H9 (cell line): ENCODE measurements around the gene RBFOX1. TPM values are rescaled to one million over a fixed set of nuclear protein-coding genes. Genes with fewer than 3 reads are reported as not detected.

Experiments
- DNase-seq: peaks from one replicate; pipeline ENCODE4 v3.0.0-alpha.2; 2017
- H2AFZ ChIP-seq: one replicate; pipeline ENCODE4 v1.6.1; 2013; ENCODE audit warnings: mild to moderate bottlenecking, low read length, control low read depth, moderate library complexity
- H2AK5ac ChIP-seq: 2 replicates; pipeline ENCODE4 v1.6.1; 2013; ENCODE audit warnings: low read length, control low read depth, mixed read lengths; ENCODE audit not compliant: insufficient read length
- H2BK120ac ChIP-seq: one replicate; pipeline ENCODE4 v1.6.1; 2013; ENCODE audit warnings: low read depth, mild to moderate bottlenecking, low read length, control low read depth, inconsistent platforms; ENCODE audit not compliant: poor library complexity, severe bottlenecking
- H2BK12ac ChIP-seq: 2 replicates; pipeline ENCODE4 v1.6.1; 2013; ENCODE audit warnings: low read length, control low read depth, mixed read lengths, low read depth; ENCODE audit not compliant: insufficient read length
- H2BK15ac ChIP-seq: 2 replicates; pipeline ENCODE4 v1.6.1; 2013; ENCODE audit warnings: low read depth, low read length, control low read depth
- H2BK20ac ChIP-seq: one replicate; pipeline ENCODE4 v1.6.1; 2013; ENCODE audit warnings: low read depth, mild to moderate bottlenecking, low read length, control low read depth, inconsistent platforms; ENCODE audit not compliant: poor library complexity, severe bottlenecking
- H2BK5ac ChIP-seq: 2 replicates; pipeline ENCODE4 v1.6.1; 2013; ENCODE audit warnings: low read length, control low read depth, mixed read lengths; ENCODE audit not compliant: insufficient read length
- H3K14ac ChIP-seq: 2 replicates; pipeline ENCODE4 v1.6.1; 2013; ENCODE audit warnings: low read length, control low read depth; ENCODE audit not compliant: insufficient read depth
- H3K18ac ChIP-seq: 2 replicates; pipeline ENCODE4 v1.6.1; 2013; ENCODE audit warnings: low read depth, mild to moderate bottlenecking, mixed read lengths, low read length, control low read depth; ENCODE audit not compliant: insufficient read length
- H3K23ac ChIP-seq: 2 replicates; pipeline ENCODE4 v1.6.1; 2013; ENCODE audit warnings: low read length, control low read depth, mixed read lengths, low read depth; ENCODE audit not compliant: insufficient read length
- H3K23me2 ChIP-seq: 2 replicates; pipeline ENCODE4 v1.6.1; 2013; ENCODE audit warnings: low read depth, mild to moderate bottlenecking, mixed read lengths, low read length, control low read depth; ENCODE audit not compliant: insufficient read length, poor library complexity, severe bottlenecking
- H3K27ac ChIP-seq: 2 replicates; pipeline ENCODE4 v1.5.1; 2013; ENCODE audit warnings: low read length, control low read depth, mixed read lengths, low read depth; ENCODE audit not compliant: insufficient read length
- H3K27me3 ChIP-seq: 2 replicates; pipeline ENCODE4 v1.6.1; 2013; ENCODE audit warnings: low read length, control low read depth, inconsistent platforms; ENCODE audit not compliant: insufficient read depth
- H3K4ac ChIP-seq: 2 replicates; pipeline ENCODE4 v1.6.1; 2013; ENCODE audit warnings: low read depth, mild to moderate bottlenecking, control low read depth, inconsistent platforms, low read length, moderate library complexity
- H3K4me1 ChIP-seq: 2 replicates; pipeline ENCODE4 v1.6.1; 2013; ENCODE audit warnings: low read length, control low read depth, inconsistent platforms; ENCODE audit not compliant: insufficient read depth
- H3K4me2 ChIP-seq: 2 replicates; pipeline ENCODE4 v1.6.1; 2013; ENCODE audit warnings: low read length, control low read depth, mixed read lengths; ENCODE audit not compliant: insufficient read length, insufficient read depth
- H3K56ac ChIP-seq: 2 replicates; pipeline ENCODE4 v1.6.1; 2013; ENCODE audit warnings: low read depth, mild to moderate bottlenecking, mixed read lengths, low read length, control low read depth; ENCODE audit not compliant: insufficient read length
- H3K79me1 ChIP-seq: 2 replicates; pipeline ENCODE4 v1.6.1; 2013; ENCODE audit warnings: low read depth, mild to moderate bottlenecking, moderate library complexity, low read length, control low read depth, inconsistent platforms; ENCODE audit not compliant: insufficient read depth, poor library complexity, severe bottlenecking
- H3K79me2 ChIP-seq: 2 replicates; pipeline ENCODE4 v1.6.1; 2013; ENCODE audit warnings: low read length, control low read depth, inconsistent platforms; ENCODE audit not compliant: insufficient read depth
- H3K9ac ChIP-seq: 2 replicates; pipeline ENCODE4 v1.6.1; 2013; ENCODE audit warnings: low read length, control low read depth, mixed read lengths; ENCODE audit not compliant: insufficient read length; ENCODE audit errors: extremely low read depth
- H3K9me3 ChIP-seq: one replicate; pipeline ENCODE4 v1.6.1; 2013; ENCODE audit warnings: low read depth, low read length, inconsistent platforms; ENCODE audit not compliant: control insufficient read depth
- H3T11ph ChIP-seq: one replicate; pipeline ENCODE4 v1.6.1; 2013; ENCODE audit warnings: mild to moderate bottlenecking, low read length, control low read depth, inconsistent platforms
- H4K20me1 ChIP-seq: one replicate; pipeline ENCODE4 v1.6.1; 2013; ENCODE audit not compliant: control insufficient read depth, insufficient read length, insufficient read depth
- H4K5ac ChIP-seq: 2 replicates; pipeline ENCODE4 v1.6.1; 2013; ENCODE audit warnings: low read depth, mild to moderate bottlenecking, mixed read lengths, low read length, control low read depth; ENCODE audit not compliant: insufficient read length
- H4K8ac ChIP-seq: replicated peaks from 2 replicates; pipeline ENCODE4 v1.6.1; 2013; ENCODE audit warnings: low read length, control low read depth, mixed read lengths, low read depth; ENCODE audit not compliant: insufficient read length
- H4K91ac ChIP-seq: 2 replicates; pipeline ENCODE4 v1.6.1; 2013; ENCODE audit warnings: low read depth, mild to moderate bottlenecking, moderate library complexity, mixed read lengths, low read length, control low read depth; ENCODE audit not compliant: insufficient read length
- H3K27ac Mint-ChIP-seq, 3 experiments: 2 replicates in 2 of 3; 3 replicates in 1 of 3; pipeline ENCODE4 v1.8.0; 2020 to 2021; ENCODE audit warnings: mixed read lengths in 3 of 3, mild to moderate bottlenecking in 1 of 3, moderate library complexity in 1 of 3
- H3K27me3 Mint-ChIP-seq: 2 replicates; pipeline ENCODE4 v1.8.0; 2021; ENCODE audit warnings: low read depth, mild to moderate bottlenecking, moderate library complexity, mixed read lengths
- H3K36me3 Mint-ChIP-seq, 3 experiments: 2 replicates in 2 of 3; 3 replicates in 1 of 3; pipeline ENCODE4 v1.8.0; 2020 to 2021; ENCODE audit warnings: low read depth in 3 of 3, mixed read lengths in 3 of 3; ENCODE audit not compliant: insufficient read depth in 1 of 3
- H3K4me1 Mint-ChIP-seq, 2 experiments: 2 replicates each; pipeline ENCODE4 v1.8.0; 2020; ENCODE audit warnings: mixed read lengths in 2 of 2
- H3K4me3 Mint-ChIP-seq, 2 experiments: 2 replicates in 1 of 2; 3 replicates in 1 of 2; pipeline ENCODE4 v1.8.0; 2020 to 2021; ENCODE audit warnings: mild to moderate bottlenecking in 2 of 2, mixed read lengths in 2 of 2, moderate library complexity in 1 of 2
- H3K9me3 Mint-ChIP-seq, 2 experiments: 2 replicates in 1 of 2; 3 replicates in 1 of 2; pipeline ENCODE4 v1.8.0; 2020; ENCODE audit warnings: mild to moderate bottlenecking in 2 of 2, mixed read lengths in 2 of 2, moderate library complexity in 1 of 2
- CTCF ChIP-seq: fragments of 200-600 bp; sonication (generic); conservative IDR thresholded peaks from 3 replicates; pipeline ENCODE4 v1.8.0; 2021; ENCODE audit warnings: antibody characterized with exemption, mild to moderate bottlenecking
- WGBS: extraction: QIAGEN DNeasy Blood & Tissue Kit; methylation state at CpG from one replicate; pipeline ENCODE4 v1.1.7; 2013; ENCODE audit warnings: missing lambda C conversion rate, low lambda C conversion rate, mixed read lengths; ENCODE audit not compliant: insufficient read length; ENCODE audit errors: extremely low coverage; 5-methylcytosine and 5-hydroxymethylcytosine counted together
- total RNA-seq: library from RNA; stranded (reverse); gene quantifications from 2 replicates; pipeline ENCODE4 v1.2.1, GENCODE V29; 2021

RBFOX1 gene
- total RNA-seq, 1 experiment from 2014 or later: 2.0 TPM

- no peaks in the 10 kb centered on the region; the same call in 1 of the 2 replicates for H3K27me3 Mint-ChIP-seq
- DNase-seq: no peak
- Histone ChIP-seq H2BK12ac (no peak overlapping the region), H3K4me1 (no peaks in the 10 kb centered on the region), H2BK5ac (no peak overlapping the region), H4K20me1 (no peaks in the 10 kb centered on the region), H3K14ac (no peak overlapping the region), H2BK20ac (no peak overlapping the region), H2BK15ac (no peak overlapping the region), H3K4ac (no peak overlapping the region), H2BK120ac (no peak overlapping the region), H3K23ac (no peak overlapping the region), H3K9ac (no peak overlapping the region), H3K23me2 (no peaks in the 10 kb centered on the region), H3K18ac (no peak overlapping the region), H3K79me2 (no peaks in the 10 kb centered on the region), H4K91ac (no peak overlapping the region), H3K56ac (no peak overlapping the region), H4K5ac (no peak overlapping the region), H3K79me1 (no peaks in the 10 kb centered on the region), H3K9me3 (no peaks in the 10 kb centered on the region), H3K27ac (no peak overlapping the region), H3K4me2 (no peak overlapping the region), H3T11ph (no peak overlapping the region), H2AK5ac (no peak overlapping the region), H2AFZ (no peak overlapping the region), H4K8ac (no peak overlapping the region), H3K27me3 (no peaks in the 10 kb centered on the region)
- TF ChIP-seq CTCF: no peak
- H3K36me3 Mint-ChIP-seq: peaks cover 3 to 14% (median 5%) of the 10 kb centered on the region in 3 experiments; a peak in 5 of 7 replicates
- WGBS: no CpG with 5 or more reads among the region's 3 CpGs
- peaks cover 12 to 20% of the 10 kb centered on the region in 2 experiments for H3K9me3 Mint-ChIP-seq
- H3K27ac Mint-ChIP-seq: no peak overlapping the region
- no peaks in the 10 kb centered on the region for H3K4me1 Mint-ChIP-seq
- no peak overlapping the region for H3K4me3 Mint-ChIP-seq
These were observed 371.0 kb downstream of the RBFOX1 start for GRCh38 chr16:7703672-7704071.
